Astrocyte (in vitro differentiated cells and primary cell): ENCODE measurements around the gene PLK3.

Source experiments
- CTCF ChIP-seq: IDR thresholded peaks from 2 replicates; pipeline ENCODE4 v1.5.1; 2011; ENCODE audit warnings: low read depth, mild to moderate bottlenecking, inconsistent platforms, low read length, moderate library complexity; ENCODE audit not compliant: insufficient read depth
- EZH2 ChIP-seq: IDR thresholded peaks from 2 replicates; pipeline ENCODE4 v1.6.1; 2012; ENCODE audit warnings: mild to moderate bottlenecking, low read length, inconsistent platforms; ENCODE audit not compliant: insufficient read depth

DNA sequence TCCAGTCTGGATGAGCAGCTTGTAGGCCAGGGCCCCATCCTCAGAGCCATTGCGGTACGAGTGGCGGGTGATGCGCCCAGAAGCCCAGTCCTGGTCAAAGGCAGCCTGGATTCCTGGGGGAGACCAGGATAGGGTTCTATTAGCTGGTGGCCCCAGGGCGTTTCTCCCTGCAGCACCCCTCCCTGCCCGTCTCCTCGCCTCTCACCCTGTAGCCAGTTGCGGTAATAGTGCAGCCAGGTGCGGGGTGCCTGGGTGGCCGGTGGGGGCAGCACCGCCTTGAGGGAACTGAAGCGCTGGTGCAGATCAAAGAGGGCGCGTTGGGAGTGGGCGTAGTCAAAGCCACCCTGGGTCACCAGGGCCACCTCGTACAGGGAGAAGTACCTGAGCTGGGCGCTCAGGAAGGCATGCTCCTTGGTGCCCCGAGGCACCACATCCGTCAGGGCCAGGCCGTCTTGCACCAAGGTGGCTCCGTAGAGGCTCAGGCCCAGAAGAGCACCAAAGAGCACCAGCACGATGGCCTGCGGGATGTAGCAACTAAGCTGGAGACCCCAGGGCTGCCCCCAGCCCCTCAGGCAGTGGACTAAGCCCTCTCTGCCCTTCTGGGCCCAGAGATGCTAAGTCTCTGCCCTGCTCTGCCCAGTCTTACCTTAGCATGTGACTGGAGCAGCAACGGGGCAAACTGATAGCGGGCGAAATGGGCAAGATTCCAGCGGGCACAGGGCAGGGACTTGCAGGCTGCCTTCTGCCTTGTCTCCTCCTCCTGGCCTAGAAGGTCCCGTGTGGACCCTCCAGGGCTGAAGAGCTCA lies 27.2 kb downstream of the PLK3 start:
- TF ChIP-seq CTCF (no peak), EZH2 (no peak)
